HepG2 (cell line): ENCODE data around the gene ARHGAP29. TPM values are rescaled to one million over a fixed set of nuclear protein-coding genes. Genes with fewer than 3 reads are reported as not detected.
A peak's percentile ranks its signal among the peaks of the same experiment; 100 is the strongest.

ENCODE experiments used
- EHMT2 ChIP-seq: fragments of 200-600 bp; sonication (generic); IDR thresholded peaks from 2 replicates; pipeline ENCODE4 v1.7.0; 2017; ENCODE audit warnings: antibody characterized with exemption, low read depth, low read length, borderline replicate concordance
- GTF2F1 ChIP-seq: fragments of 150-350 bp; IDR thresholded peaks from 2 replicates; pipeline ENCODE4 v1.6.1; 2014; ENCODE audit warnings: low read length
- HOXA9 ChIP-seq: sonication (generic); formaldehyde crosslinking; IDR thresholded peaks from 2 replicates; pipeline ENCODE4 v1.8.1; 2022; ENCODE audit warnings: missing genetic modification reagents, mild to moderate bottlenecking, moderate library complexity, borderline replicate concordance
- HOXD1 ChIP-seq: sonication (generic); formaldehyde crosslinking; IDR thresholded peaks from 2 replicates; pipeline ENCODE4 v1.5.0; 2020; ENCODE audit warnings: missing genetic modification reagents
- IKZF4 ChIP-seq: sonication (generic); formaldehyde crosslinking; IDR thresholded peaks from 2 replicates; pipeline ENCODE4 v1.5.1; 2020; ENCODE audit warnings: borderline replicate concordance, mild to moderate bottlenecking, low read depth, missing genetic modification reagents; ENCODE audit errors: not compliant biosample characterization
- KMT2B ChIP-seq: IDR thresholded peaks from 2 replicates; pipeline ENCODE4 v1.6.1; 2016; ENCODE audit warnings: missing genetic modification reagents, missing compliant biosample characterization
- MAF1 ChIP-seq: sonication (generic); formaldehyde crosslinking; IDR thresholded peaks from 2 replicates; pipeline ENCODE4 v1.5.0; 2020; ENCODE audit warnings: missing genetic modification reagents, borderline replicate concordance
- NR2F6 ChIP-seq, 2 experiments: IDR thresholded peaks; 2 replicates each; pipeline ENCODE4 v1.6.1; 2016; ENCODE audit warnings: antibody characterized with exemption in 1 of 2, mild to moderate bottlenecking in 1 of 2
- RAD21 ChIP-seq: fragments of 450-650 bp; formaldehyde crosslinking; IDR thresholded peaks from 2 replicates; pipeline ENCODE4 v1.5.0; 2020; ENCODE audit warnings: mild to moderate bottlenecking
- REPIN1 ChIP-seq: sonication (generic); formaldehyde crosslinking; IDR thresholded peaks from 2 replicates; pipeline ENCODE4 v1.8.0; 2022; ENCODE audit warnings: missing genetic modification reagents, low read depth, mild to moderate bottlenecking, borderline replicate concordance
- SMYD3 ChIP-seq: sonication (generic); formaldehyde crosslinking; IDR thresholded peaks from 2 replicates; pipeline ENCODE4 v1.8.1; 2023; ENCODE audit warnings: mild to moderate bottlenecking, missing genetic modification reagents
- TBL1XR1 ChIP-seq: fragments of 150-350 bp; IDR thresholded peaks from 2 replicates; pipeline ENCODE4 v1.6.1; 2014; ENCODE audit warnings: borderline replicate concordance, low read length; ENCODE audit not compliant: partially characterized antibody
- THYN1 ChIP-seq: sonication (generic); formaldehyde crosslinking; IDR thresholded peaks from 2 replicates; pipeline ENCODE4 v1.8.1; 2023; ENCODE audit warnings: low read depth, mild to moderate bottlenecking, moderate library complexity, missing genetic modification reagents, borderline replicate concordance
- TSC22D2 ChIP-seq: sonication (generic); formaldehyde crosslinking; IDR thresholded peaks from 2 replicates; pipeline ENCODE4 v1.5.1; 2020; ENCODE audit warnings: missing genetic modification reagents, mild to moderate bottlenecking, borderline replicate concordance
- XRCC5 ChIP-seq: fragments of 200-400 bp; formaldehyde crosslinking; optimal IDR thresholded peaks from 2 replicates; pipeline ENCODE3; 2017; ENCODE audit warnings: mild to moderate bottlenecking, low read length
- polyA plus RNA-seq, 8 experiments: library from polyadenylated mRNA; depleted of rRNA in 3 of 8; stranded (reverse) in 7 of 8; unstranded in 1 of 8; fragments of >200 nt; fragmentation: Illumina TruSeq in 4 of 8; extraction: Trizol in 4 of 8; gene quantifications; 2 replicates each; pipeline versions ENCODE4 v1.2.1 to v1.2.3, GENCODE V29; 2011 to 2016; ENCODE audit warnings: low read depth in 4 of 8, missing spikeins in 1 of 8, mixed read lengths in 1 of 8; ENCODE audit not compliant: insufficient read depth in 1 of 8
- total RNA-seq, 5 experiments: library from RNA; depleted of rRNA; stranded (reverse); fragments of >200 nt; fragmentation: Illumina TruSeq; extraction: Trizol; gene quantifications; 2 replicates each; pipeline ENCODE4 v1.2.3, GENCODE V29; 2016; ENCODE audit warnings: low read depth in 1 of 5
- TF ChIP-seq, protein P1 (sequence below): sonication (generic); formaldehyde crosslinking; IDR thresholded peaks from 2 replicates; pipeline ENCODE4 v1.5.1; 2020; ENCODE audit warnings: mild to moderate bottlenecking, missing genetic modification reagents
- TF ChIP-seq, protein P2 (sequence below): conservative IDR thresholded peaks from 2 replicates; pipeline ENCODE4 v1.6.1; 2018; ENCODE audit warnings: missing genetic modification reagents
- TF ChIP-seq, protein P3 (sequence below): IDR thresholded peaks from 2 replicates; pipeline ENCODE4 v1.6.1; 2016; ENCODE audit warnings: missing compliant biosample characterization, missing genetic modification reagents, borderline replicate concordance

Gene ARHGAP29
- total and polyA plus RNA-seq, 2 of the 13 experiments (the other 11 are each of a cell fraction or from before 2014, with no cell fraction given), result 12.8 to 18.3 TPM

DNA sequence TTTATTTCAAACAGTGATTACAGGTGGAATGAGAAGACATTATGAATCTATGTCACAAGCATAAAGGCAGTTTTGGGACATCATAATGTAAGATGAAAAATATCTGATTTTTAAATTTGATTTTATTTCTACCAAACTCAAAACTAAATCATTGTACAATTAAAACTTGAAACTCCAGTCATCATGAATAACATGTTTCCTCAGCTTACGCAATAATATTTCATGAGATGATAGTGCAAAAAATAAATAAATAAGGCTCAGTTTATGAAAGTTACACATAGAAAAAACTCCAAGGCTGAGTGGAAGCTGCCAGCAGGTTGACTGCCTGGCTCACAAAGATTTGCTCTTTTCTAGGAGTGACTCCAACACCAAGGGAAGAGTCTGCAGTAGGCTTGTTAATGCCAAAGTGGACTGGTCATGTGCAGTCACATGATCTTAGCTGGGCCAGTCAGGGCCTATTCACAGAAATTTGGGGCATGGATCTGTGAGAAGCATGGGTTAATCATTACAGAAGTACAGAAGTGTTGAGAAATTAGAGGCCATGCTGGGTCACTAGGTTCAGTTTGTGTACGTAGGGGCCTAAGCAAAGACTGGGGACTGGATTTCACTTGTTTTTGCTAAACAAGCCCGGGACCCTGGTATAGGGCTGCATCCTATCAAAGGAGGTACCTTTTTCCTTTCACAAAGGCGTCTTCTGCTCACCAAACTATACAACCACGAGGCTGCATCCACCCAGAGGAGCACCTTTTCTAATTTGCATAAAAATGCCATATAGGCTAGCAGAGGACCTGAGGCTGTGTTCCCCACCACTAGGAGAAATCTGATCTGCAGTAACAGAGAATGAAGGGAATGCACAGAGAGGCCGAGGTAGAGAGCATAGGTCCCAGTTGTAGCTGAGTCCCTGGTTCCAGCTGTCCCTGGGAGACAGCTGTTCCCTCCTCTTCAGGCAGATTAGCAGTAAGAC is 111.6 kb downstream of the ARHGAP29 start (continued):
- TF ChIP-seq TBL1XR1 (no peak), NR2F6 (IDR thresholded peaks at IDR 0.05) (peak; percentile 79), NR2F6 (CRISPR knock-in tag; IDR thresholded peaks at IDR 0.05) (peak; percentile 85), KMT2B (CRISPR knock-in tag) (peak; percentile 45; the same call in 1 of the 2 replicates), TSC22D2 (no peak; the same call in 1 of the 2 replicates), HOXD1 (CRISPR knock-in tag) (no peak), SMYD3 (CRISPR knock-in tag) (no peak), IKZF4 (CRISPR knock-in tag) (no peak), REPIN1 (CRISPR knock-in tag) (peak; percentile 12; the same call in 1 of the 2 replicates), EHMT2 (peak; percentile 93; the same call in 1 of the 2 replicates), XRCC5 (no peak), RAD21 (CRISPR knock-in tag) (no peak), MAF1 (CRISPR knock-in tag) (no peak), HOXA9 (CRISPR knock-in tag) (no peak), THYN1 (CRISPR knock-in tag) (no peak), GTF2F1 (no peak)
- TF ChIP-seq, protein P1, sequence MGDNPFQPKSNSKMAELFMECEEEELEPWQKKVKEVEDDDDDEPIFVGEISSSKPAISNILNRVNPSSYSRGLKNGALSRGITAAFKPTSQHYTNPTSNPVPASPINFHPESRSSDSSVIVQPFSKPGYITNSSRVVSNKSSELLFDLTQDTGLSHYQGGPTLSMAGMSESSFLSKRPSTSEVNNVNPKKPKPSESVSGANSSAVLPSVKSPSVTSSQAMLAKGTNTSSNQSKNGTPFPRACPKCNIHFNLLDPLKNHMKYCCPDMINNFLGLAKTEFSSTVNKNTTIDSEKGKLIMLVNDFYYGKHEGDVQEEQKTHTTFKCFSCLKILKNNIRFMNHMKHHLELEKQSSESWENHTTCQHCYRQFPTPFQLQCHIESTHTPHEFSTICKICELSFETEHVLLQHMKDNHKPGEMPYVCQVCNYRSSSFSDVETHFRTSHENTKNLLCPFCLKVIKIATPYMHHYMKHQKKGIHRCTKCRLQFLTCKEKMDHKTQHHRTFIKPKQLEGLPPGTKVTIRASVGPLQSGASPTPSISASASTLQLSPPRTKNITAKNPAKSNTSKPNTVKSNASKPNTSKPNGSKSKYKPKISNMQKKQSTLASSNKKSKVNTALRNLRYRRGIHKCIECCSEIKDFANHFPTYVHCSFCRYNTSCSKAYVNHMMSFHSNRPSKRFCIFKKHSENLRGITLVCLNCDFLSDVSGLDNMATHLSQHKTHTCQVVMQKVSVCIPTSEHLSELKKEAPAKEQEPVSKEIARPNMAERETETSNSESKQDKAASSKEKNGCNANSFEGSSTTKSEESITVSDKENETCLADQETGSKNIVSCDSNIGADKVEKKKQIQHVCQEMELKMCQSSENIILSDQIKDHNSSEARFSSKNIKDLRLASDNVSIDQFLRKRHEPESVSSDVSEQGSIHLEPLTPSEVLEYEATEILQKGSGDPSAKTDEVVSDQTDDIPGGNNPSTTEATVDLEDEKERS (CRISPR knock-in tag), result peak; percentile 44; the same call in 1 of the 2 replicates
- TF ChIP-seq, protein P2, sequence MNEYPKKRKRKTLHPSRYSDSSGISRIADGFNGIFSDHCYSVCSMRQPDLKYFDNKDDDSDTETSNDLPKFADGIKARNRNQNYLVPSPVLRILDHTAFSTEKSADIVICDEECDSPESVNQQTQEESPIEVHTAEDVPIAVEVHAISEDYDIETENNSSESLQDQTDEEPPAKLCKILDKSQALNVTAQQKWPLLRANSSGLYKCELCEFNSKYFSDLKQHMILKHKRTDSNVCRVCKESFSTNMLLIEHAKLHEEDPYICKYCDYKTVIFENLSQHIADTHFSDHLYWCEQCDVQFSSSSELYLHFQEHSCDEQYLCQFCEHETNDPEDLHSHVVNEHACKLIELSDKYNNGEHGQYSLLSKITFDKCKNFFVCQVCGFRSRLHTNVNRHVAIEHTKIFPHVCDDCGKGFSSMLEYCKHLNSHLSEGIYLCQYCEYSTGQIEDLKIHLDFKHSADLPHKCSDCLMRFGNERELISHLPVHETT (CRISPR knock-in tag), result no peak
- TF ChIP-seq, protein P3, sequence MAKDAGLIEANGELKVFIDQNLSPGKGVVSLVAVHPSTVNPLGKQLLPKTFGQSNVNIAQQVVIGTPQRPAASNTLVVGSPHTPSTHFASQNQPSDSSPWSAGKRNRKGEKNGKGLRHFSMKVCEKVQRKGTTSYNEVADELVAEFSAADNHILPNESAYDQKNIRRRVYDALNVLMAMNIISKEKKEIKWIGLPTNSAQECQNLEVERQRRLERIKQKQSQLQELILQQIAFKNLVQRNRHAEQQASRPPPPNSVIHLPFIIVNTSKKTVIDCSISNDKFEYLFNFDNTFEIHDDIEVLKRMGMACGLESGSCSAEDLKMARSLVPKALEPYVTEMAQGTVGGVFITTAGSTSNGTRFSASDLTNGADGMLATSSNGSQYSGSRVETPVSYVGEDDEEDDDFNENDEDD, result no peak
